ENCODE data around the gene KIRREL2. TPM values are rescaled to one million over a fixed set of nuclear protein-coding genes. Genes with fewer than 3 reads are reported as not detected.

KIRREL2 gene
- total RNA-seq (2021; fragmentation: NEBNext Ultra II Directional; extraction: Animal tissue kit (Norgen Biotek cat#: 25700)): under 1 TPM in 1 of 6 experiments, not detected in 5; 0.07 TPM
- long read RNA-seq: 0 reads

DNA sequence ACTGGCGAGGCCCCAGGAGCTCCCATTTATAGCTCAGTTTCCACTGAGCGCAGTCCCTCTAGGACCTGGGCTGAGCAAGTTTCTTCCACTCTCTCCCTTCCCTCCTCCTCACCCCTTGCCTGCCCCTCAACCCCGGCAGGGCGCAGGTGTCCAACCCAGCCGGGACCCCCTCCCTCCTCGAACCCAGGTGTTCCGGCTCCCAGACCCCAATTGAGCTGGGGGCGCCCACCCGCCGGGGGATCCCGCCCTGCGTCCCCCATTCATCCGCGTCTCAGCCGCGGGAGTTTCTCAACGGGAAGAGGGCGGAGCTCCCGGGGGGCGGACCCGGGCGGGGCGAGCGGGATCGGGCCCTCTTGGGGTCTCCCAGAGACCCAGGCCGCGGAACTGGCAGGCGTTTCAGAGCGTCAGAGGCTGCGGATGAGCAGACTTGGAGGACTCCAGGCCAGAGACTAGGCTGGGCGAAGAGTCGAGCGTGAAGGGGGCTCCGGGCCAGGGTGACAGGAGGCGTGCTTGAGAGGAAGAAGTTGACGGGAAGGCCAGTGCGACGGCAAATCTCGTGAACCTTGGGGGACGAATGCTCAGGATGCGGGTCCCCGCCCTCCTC is at the start of gene KIRREL2:
Gene KIRREL2, plus strand, starts transcription at position 366 of the 604 bp plus-strand sequence. Its CDS starts 209 bp downstream, at position 575.
- no peak within 1 kb of the TSS for H3K27ac Mint-ChIP-seq
- TF ChIP-seq, protein P1, sequence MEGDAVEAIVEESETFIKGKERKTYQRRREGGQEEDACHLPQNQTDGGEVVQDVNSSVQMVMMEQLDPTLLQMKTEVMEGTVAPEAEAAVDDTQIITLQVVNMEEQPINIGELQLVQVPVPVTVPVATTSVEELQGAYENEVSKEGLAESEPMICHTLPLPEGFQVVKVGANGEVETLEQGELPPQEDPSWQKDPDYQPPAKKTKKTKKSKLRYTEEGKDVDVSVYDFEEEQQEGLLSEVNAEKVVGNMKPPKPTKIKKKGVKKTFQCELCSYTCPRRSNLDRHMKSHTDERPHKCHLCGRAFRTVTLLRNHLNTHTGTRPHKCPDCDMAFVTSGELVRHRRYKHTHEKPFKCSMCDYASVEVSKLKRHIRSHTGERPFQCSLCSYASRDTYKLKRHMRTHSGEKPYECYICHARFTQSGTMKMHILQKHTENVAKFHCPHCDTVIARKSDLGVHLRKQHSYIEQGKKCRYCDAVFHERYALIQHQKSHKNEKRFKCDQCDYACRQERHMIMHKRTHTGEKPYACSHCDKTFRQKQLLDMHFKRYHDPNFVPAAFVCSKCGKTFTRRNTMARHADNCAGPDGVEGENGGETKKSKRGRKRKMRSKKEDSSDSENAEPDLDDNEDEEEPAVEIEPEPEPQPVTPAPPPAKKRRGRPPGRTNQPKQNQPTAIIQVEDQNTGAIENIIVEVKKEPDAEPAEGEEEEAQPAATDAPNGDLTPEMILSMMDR (IDR thresholded peaks at IDR 0.05): no peak

DNA sequence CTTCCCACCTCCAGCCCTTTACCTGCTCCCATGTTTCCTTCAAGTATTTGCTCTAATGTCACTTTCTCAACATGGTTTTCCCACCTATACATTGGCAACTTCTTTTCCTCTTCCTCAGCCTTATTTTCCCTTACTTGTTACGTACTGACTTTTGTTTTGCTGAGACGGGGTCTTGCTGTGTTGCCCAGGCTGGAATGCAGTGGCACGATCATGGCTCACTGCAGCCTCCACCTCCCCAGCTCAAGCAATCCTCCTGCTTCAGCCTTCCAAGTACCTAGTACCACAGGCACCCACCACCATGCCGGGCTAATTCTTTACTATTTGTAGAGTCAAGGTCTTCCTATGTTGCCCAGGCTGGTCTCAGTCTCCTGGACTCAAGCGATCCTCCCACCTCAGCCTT is 49.1 kb upstream of the KIRREL2 start:
- Mint-ChIP-seq H3K27ac (no peak overlapping the region), H3K36me3 (ENCODE audit: low read depth) (no peaks in the 10 kb centered on the region), H3K4me1 (ENCODE audit: low read depth) (no peaks in the 10 kb centered on the region), H3K4me3 (no peak overlapping the region), H3K9me3 (no peaks in the 10 kb centered on the region), H3K27me3 (ENCODE audit: insufficient read depth) (peaks cover 48% of the 10 kb centered on the region)
- TF ChIP-seq, protein P1 (IDR thresholded peaks at IDR 0.05): no peak
- no peak for DNase-seq

More for the DNA sequence above, at the start of gene KIRREL2:
- no peak for DNase-seq
- Mint-ChIP-seq H3K27me3 (ENCODE audit: insufficient read depth) (peaks cover 53% of the 10 kb centered on the region), H3K9me3 (no peaks in the 10 kb centered on the region), H3K4me1 (ENCODE audit: low read depth) (peaks cover 6% of the 10 kb centered on the region; the same call in 1 of the 2 replicates), H3K36me3 (ENCODE audit: low read depth) (no peaks in the 10 kb centered on the region), H3K4me3 (peak within 1 kb of the TSS; percentile 29; the same call in 1 of the 2 replicates)

DNA sequence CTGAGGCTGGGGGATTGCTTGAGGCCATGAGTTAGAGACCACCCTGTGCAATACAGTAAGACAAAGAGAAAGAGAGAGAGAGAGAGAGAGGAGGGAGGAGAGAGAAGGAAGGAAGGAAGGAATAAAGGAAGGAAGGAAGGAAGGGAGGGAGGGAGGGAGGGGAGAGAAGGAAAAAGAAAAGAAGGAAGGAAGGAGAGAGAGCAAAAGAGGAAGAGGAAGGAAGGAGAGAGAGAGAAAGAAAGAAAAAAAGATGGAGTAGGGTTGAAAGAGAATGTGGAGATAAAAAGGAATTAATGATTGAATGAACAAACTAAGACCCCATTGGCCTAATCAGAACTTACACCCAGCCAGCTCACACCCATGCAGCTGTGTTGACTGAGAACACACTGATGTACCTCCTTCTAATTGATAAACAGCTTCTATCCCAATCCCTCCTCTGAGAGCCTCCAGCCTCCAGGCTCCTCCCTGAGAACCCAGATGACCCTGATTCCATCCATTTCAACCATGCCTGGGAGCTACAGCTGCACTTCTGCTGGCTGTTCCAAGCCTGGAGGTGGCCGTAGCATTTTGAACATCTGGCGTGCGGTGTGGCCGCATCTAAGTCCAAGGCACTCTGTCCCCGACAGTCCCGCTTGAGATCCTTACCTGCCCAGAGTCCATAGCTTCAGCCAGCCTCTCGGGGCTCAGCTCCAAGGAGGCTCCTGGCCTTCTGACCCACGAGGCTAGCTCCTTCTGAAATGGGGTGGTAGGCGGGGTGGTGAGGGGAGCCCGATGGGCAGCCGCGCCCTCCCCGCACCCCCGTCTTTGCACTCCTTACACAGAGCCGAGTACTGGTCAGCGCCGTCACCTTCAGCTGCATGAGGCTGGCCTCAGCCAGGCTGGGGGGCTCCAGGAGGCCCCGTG is 45.1 kb upstream of the KIRREL2 start:
- no peak overlapping the region for H3K27ac Mint-ChIP-seq
- H3K4me1 Mint-ChIP-seq (ENCODE audit: low read depth): no peaks in the 10 kb centered on the region
- H3K27me3 Mint-ChIP-seq (ENCODE audit: insufficient read depth): peaks cover 30% of the 10 kb centered on the region
- H3K9me3 Mint-ChIP-seq: no peaks in the 10 kb centered on the region
- TF ChIP-seq, protein P1 (IDR thresholded peaks at IDR 0.05): no peak
- no peaks in the 10 kb centered on the region for H3K36me3 Mint-ChIP-seq (ENCODE audit: low read depth)
- no peak overlapping the region for H3K4me3 Mint-ChIP-seq
- DNase-seq: no peak

DNA sequence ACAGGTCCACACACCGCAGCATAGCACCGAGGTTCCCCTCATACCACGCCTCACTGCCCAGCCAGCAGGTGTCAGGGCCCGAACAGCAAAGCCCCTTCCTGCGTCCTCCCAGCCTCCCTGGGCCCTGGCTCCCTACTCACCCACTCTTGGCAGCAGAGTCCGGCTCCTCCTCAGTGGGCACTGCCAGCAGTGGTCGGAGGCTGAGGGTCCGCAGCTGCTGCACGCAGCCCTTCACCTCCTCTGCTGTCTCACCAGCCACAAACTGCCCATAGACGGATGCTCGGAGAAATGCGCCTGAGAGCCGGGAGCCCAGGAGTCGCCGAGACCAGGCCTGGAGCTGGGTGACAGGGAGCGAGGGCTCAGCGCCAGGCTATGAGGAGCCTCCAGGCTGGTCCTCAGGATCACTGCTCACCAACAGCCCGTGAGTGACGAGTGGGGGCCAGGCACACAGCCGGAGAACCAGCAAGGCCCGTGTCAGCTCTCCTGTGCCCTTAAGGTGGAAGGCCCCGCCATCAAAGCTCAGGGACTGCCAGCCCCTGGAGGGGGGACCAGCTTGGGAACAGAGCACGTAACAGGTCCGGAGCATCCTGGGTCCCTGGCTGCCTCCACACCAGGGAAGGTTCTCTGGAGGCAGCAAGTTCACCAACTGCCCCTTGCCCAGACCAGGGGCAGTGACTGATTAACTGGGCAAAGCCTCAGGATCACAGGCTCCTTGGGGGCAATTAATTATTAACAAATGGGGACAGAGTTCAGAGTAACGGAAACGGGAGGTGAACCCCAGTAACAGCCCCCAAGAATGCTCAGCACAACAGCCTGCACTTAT is 44.3 kb upstream of the KIRREL2 start, which contains the start of gene PRODH2:
Gene PRODH2, minus strand, starts transcription at position 626 of the 823 bp plus-strand sequence. Its CDS starts 40 bp downstream, at position 586.
- H3K27me3 Mint-ChIP-seq (ENCODE audit: insufficient read depth): peaks cover 28% of the 10 kb centered on the region
- no peaks in the 10 kb centered on the region for H3K36me3 Mint-ChIP-seq (ENCODE audit: low read depth)
- no peak within 1 kb of the TSS for H3K4me3 Mint-ChIP-seq
- no peak within 1 kb of the TSS for H3K27ac Mint-ChIP-seq
- no peak for DNase-seq
- no peaks in the 10 kb centered on the region for H3K9me3 Mint-ChIP-seq
- H3K4me1 Mint-ChIP-seq (ENCODE audit: low read depth): no peaks in the 10 kb centered on the region
- TF ChIP-seq, protein P1 (IDR thresholded peaks at IDR 0.05): no peak
